Ectodermal cell (in vitro differentiated cells): ENCODE measurements around the gene ZNF541.

ENCODE experiments used
- H3K27ac ChIP-seq: 2 replicates; pipeline ENCODE4 v1.7.0; 2013; ENCODE audit warnings: mild to moderate bottlenecking, low read depth, low read length; ENCODE audit not compliant: insufficient read depth, poor library complexity, severe bottlenecking
- H3K27me3 ChIP-seq: 2 replicates; pipeline ENCODE4 v1.7.0; 2013; ENCODE audit warnings: mild to moderate bottlenecking, low read length; ENCODE audit not compliant: insufficient read depth, control insufficient read depth, poor library complexity, severe bottlenecking
- H3K36me3 ChIP-seq: one replicate; pipeline ENCODE4 v1.7.0; 2013; ENCODE audit warnings: low read length; ENCODE audit not compliant: control insufficient read depth, insufficient read depth
- H3K4me1 ChIP-seq: one replicate; pipeline ENCODE4 v1.7.0; 2013; ENCODE audit warnings: low read length; ENCODE audit not compliant: control insufficient read depth, insufficient read depth
- H3K4me3 ChIP-seq: 2 replicates; pipeline ENCODE4 v1.7.0; 2013; ENCODE audit warnings: low read depth, low read length, control low read depth; ENCODE audit not compliant: insufficient read depth
- H3K9me3 ChIP-seq: 2 replicates; pipeline ENCODE4 v1.7.0; 2013; ENCODE audit warnings: mild to moderate bottlenecking, low read length, moderate library complexity; ENCODE audit not compliant: control insufficient read depth
- WGBS, 2 experiments: methylation state at CpG; one replicate each; pipeline ENCODE4 v1.1.7; 2013; ENCODE audit warnings: missing lambda C conversion rate in 2 of 2; 5-methylcytosine and 5-hydroxymethylcytosine counted together

The ZNF541 gene

GRCh38 chr19:47526798-47527197 is 46.1 kb downstream of the ZNF541 start:
- H3K4me3 ChIP-seq: no peak overlapping the region
- WGBS, 2 experiments: 81 to 87% methylated on average over 3 of the region's 3 CpGs
- H3K27me3 ChIP-seq: no peaks in the 10 kb centered on the region
- no peaks in the 10 kb centered on the region for H3K36me3 ChIP-seq
- H3K9me3 ChIP-seq: no peaks in the 10 kb centered on the region
- no peak overlapping the region for H3K27ac ChIP-seq
- H3K4me1 ChIP-seq: no peaks in the 10 kb centered on the region

- Histone ChIP-seq H3K9me3 (no peaks in the 10 kb centered on the region), H3K27ac (no peak overlapping the region), H3K4me1 (no peaks in the 10 kb centered on the region), H3K4me3 (no peak overlapping the region), H3K27me3 (no peaks in the 10 kb centered on the region), H3K36me3 (no peaks in the 10 kb centered on the region)
- 74 to 76% methylated on average over 7 of the region's 7 CpGs for WGBS, 2 experiments
Measured at GRCh38 chr19:47523473-47523872, 49.5 kb downstream of the ZNF541 start.
